ENCODE data around the gene FAM241A. TPM values are rescaled to one million over a fixed set of nuclear protein-coding genes. Genes with fewer than 3 reads are reported as not detected.

The FAM241A gene
- total and polyA plus RNA-seq, 2 donors (not counting 3 experiments of a cell fraction or from before 2014, with no cell fraction given), result 3.2 to 9.1 TPM

- H3K9me3 ChIP-seq (replicated peaks; ENCODE audit: control insufficient read depth, insufficient read depth, low read length), result no peaks in the 10 kb centered on the region
- dilution Hi-C loops (cut with MboI; ENCODE audit: extremely low pct_ligation_motif_present, low sequenced_read_pairs) (no loop called here), intact Hi-C loops (cut with micrococcal nuclease) (loop anchor here (1.0 to 10.0 kb wide), 6 partner anchors 37 to 1869 kb away; partner anchors contain the start of genes AP1AR and TIFA)
- H3K36me3 ChIP-seq (ENCODE audit: control insufficient read depth in 2 of 2, extremely low read depth in 1 of 2, insufficient read depth in 2 of 2, low read length in 2 of 2), result no peaks in the 10 kb centered on the region
- CTCF ChIA-PET, result interaction anchor here (0.7 to 5.0 kb wide), 4 partner anchors 46 to 86 kb away, joined by 3 to 35 read pairs (median 10); partner anchors contain the start of gene AP1AR
- H3K4me2 ChIP-seq (ENCODE audit: insufficient read depth, low read length), result peak overlapping the region; percentile 97
- DNase-seq (ENCODE audit: low read depth, low spot score), result peak; percentile 70
- H3K27ac ChIP-seq (ENCODE audit: insufficient read depth, low read depth, low read length), result peak overlapping the region; percentile 77
- H3K79me2 ChIP-seq (ENCODE audit: control insufficient read depth, insufficient read depth, low read length), result peaks cover 50% of the 10 kb centered on the region
- peaks cover 22% of the 10 kb centered on the region for H3K4me1 ChIP-seq (ENCODE audit: control insufficient read depth, extremely low read depth, insufficient read depth, low read length)
- H2AFZ ChIP-seq (ENCODE audit: low read depth, low read length), result peak overlapping the region; percentile 33
- no TSS peak for BruUV-seq (replicated peaks)
- TF ChIP-seq CTCF (IDR thresholded peaks at IDR 0.05; ENCODE audit: extremely low read depth in 1 of 2, insufficient read depth in 1 of 2, low read depth in 1 of 2, low read length in 2 of 2) (no peak), EZH2 (IDR thresholded peaks at IDR 0.05; ENCODE audit: borderline replicate concordance, low read depth, low read length, severe bottlenecking) (no peak), GATA2 (IDR thresholded peaks at IDR 0.05; ENCODE audit: insufficient read depth, insufficient read length, low read depth, low read length) (no peak), POLR2A (IDR thresholded peaks at IDR 0.05; ENCODE audit: low read depth, low read length) (no peak), POLR2AphosphoS5 (IDR thresholded peaks at IDR 0.05; ENCODE audit: insufficient read depth, low read depth, low read length) (no peak)
- peak overlapping the region; percentile 88 to 96 (median 91) for H3K4me3 ChIP-seq (replicated peaks in 1 of 3; ENCODE audit: insufficient read depth in 1 of 3, low read depth in 1 of 3, low read length in 3 of 3)
- no peaks in the 10 kb centered on the region for H3K9me1 ChIP-seq (replicated peaks; ENCODE audit: control insufficient read depth, extremely low read depth, insufficient read depth, low read length)
- FAIRE-seq, result no peak
- no peaks in the 10 kb centered on the region for H3K27me3 ChIP-seq (ENCODE audit: control insufficient read depth in 2 of 2, insufficient read depth in 2 of 2, low read length in 2 of 2)
- H3K9ac ChIP-seq (replicated peaks; ENCODE audit: extremely low read depth, insufficient read depth, low read length), result peak overlapping the region; percentile 81
- POLR2A ChIA-PET, result no interaction called here
- no peaks in the 10 kb centered on the region for H4K20me1 ChIP-seq (replicated peaks; ENCODE audit: control insufficient read depth, extremely low read depth, insufficient read depth, low read length)
These were observed 692 bp downstream of the FAM241A start for GRCh38 chr4:112145790-112146501.

Data from endothelial cell of umbilical vein (primary cell).